ENCODE measurements around the gene VILL.

DNA sequence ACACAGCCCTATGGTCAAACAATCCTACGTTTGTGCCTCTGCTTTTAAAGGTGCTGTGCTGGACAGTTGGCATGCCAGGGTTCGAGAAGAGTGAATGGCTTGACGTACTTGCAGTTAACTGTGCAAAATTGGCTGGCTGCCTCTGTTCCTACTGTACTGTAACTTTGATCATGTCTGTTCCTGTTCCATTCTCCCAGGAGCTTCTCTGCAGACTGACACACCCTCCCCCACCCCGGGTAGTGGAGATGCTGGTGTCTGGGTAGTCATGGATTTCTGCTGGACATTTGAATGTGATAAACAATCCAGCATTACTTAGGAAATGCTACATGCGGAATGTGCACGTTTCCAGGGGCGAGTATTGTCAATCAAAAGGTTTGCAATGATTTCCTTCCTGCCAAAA is 6.5 kb upstream of the VILL start:
- TF ChIP-seq POLR2A (IDR thresholded peaks at IDR 0.05; ENCODE audit: low read depth, low read length) (no peak), POLR2AphosphoS5 (IDR thresholded peaks at IDR 0.05; ENCODE audit: low read depth, low read length) (no peak), TAF1 (IDR thresholded peaks at IDR 0.05; ENCODE audit: borderline replicate concordance, low read depth, low read length) (no peak)

Measured in GM12892 (cell line).